HepG2 (cell line): Measurements from ENCODE around the gene THADA. TPM values are rescaled to one million over a fixed set of nuclear protein-coding genes. Genes with fewer than 3 reads are reported as not detected.

Experiments
- ARNT ChIP-seq: fragments of 450-650 bp; IDR thresholded peaks from 2 replicates; pipeline ENCODE4 v1.6.1; 2017
- FOXA1 ChIP-seq, 2 experiments: fragments of 450-650 bp in 1 of 2; sonication (generic) in 1 of 2; formaldehyde crosslinking in 1 of 2; IDR thresholded peaks; 2 replicates each; pipeline versions ENCODE4 v1.4.0 to v1.6.1; 2016 to 2020; ENCODE audit warnings: missing genetic modification reagents in 1 of 2
- GPN1 ChIP-seq: sonication (generic); formaldehyde crosslinking; IDR thresholded peaks from 2 replicates; pipeline ENCODE4 v1.5.1; 2020; ENCODE audit warnings: missing genetic modification reagents, borderline replicate concordance
- GTF2F1 ChIP-seq: fragments of 150-350 bp; IDR thresholded peaks from 2 replicates; pipeline ENCODE4 v1.6.1; 2014; ENCODE audit warnings: low read length
- NFYC ChIP-seq: IDR thresholded peaks from 2 replicates; pipeline ENCODE4 v1.6.1; 2016; ENCODE audit warnings: missing genetic modification reagents, missing compliant biosample characterization
- PHF21A ChIP-seq: sonication (generic); formaldehyde crosslinking; IDR thresholded peaks from 2 replicates; pipeline ENCODE4 v1.5.0; 2020; ENCODE audit warnings: mild to moderate bottlenecking, missing genetic modification reagents
- PHF8 ChIP-seq: sonication (generic); formaldehyde crosslinking; IDR thresholded peaks from 2 replicates; pipeline ENCODE4 v1.5.0; 2020; ENCODE audit warnings: missing genetic modification reagents
- REPIN1 ChIP-seq: sonication (generic); formaldehyde crosslinking; IDR thresholded peaks from 2 replicates; pipeline ENCODE4 v1.8.0; 2022; ENCODE audit warnings: missing genetic modification reagents, low read depth, mild to moderate bottlenecking, borderline replicate concordance
- SKI ChIP-seq: fragments of 450-650 bp; IDR thresholded peaks from one replicate; pipeline ENCODE4 v1.6.1; 2018; ENCODE audit warnings: mild to moderate bottlenecking; ENCODE audit not compliant: partially characterized antibody
- TMF1 ChIP-seq: sonication (generic); formaldehyde crosslinking; IDR thresholded peaks from 2 replicates; pipeline ENCODE4 v1.8.1; 2022; ENCODE audit warnings: low read depth, missing genetic modification reagents
- ZC3H13 ChIP-seq: sonication (generic); formaldehyde crosslinking; IDR thresholded peaks from 2 replicates; pipeline ENCODE4 v1.8.1; 2023; ENCODE audit warnings: mild to moderate bottlenecking, missing genetic modification reagents, moderate library complexity
- ZIK1 ChIP-seq: sonication (generic); formaldehyde crosslinking; IDR thresholded peaks from 2 replicates; pipeline ENCODE4 v1.5.0; 2020; ENCODE audit warnings: mild to moderate bottlenecking, low read depth, missing genetic modification reagents, borderline replicate concordance
- ZNF207 ChIP-seq: fragments of 450-650 bp; IDR thresholded peaks from 2 replicates; pipeline ENCODE4 v1.6.1; 2016; ENCODE audit warnings: antibody characterized with exemption, borderline replicate concordance
- ZNF383 ChIP-seq: sonication (generic); formaldehyde crosslinking; IDR thresholded peaks from 2 replicates; pipeline ENCODE4 v1.4.0; 2020; ENCODE audit warnings: missing genetic modification reagents, mild to moderate bottlenecking, borderline replicate concordance
- polyA plus RNA-seq, 8 experiments: library from polyadenylated mRNA; depleted of rRNA in 3 of 8; stranded (reverse) in 7 of 8; unstranded in 1 of 8; fragments of >200 nt; fragmentation: Illumina TruSeq in 4 of 8; extraction: Trizol in 4 of 8; gene quantifications; 2 replicates each; pipeline versions ENCODE4 v1.2.1 to v1.2.3, GENCODE V29; 2011 to 2016; ENCODE audit warnings: low read depth in 4 of 8, missing spikeins in 1 of 8, mixed read lengths in 1 of 8; ENCODE audit not compliant: insufficient read depth in 1 of 8
- total RNA-seq, 5 experiments: library from RNA; depleted of rRNA; stranded (reverse); fragments of >200 nt; fragmentation: Illumina TruSeq; extraction: Trizol; gene quantifications; 2 replicates each; pipeline ENCODE4 v1.2.3, GENCODE V29; 2016; ENCODE audit warnings: low read depth in 1 of 5
- TF ChIP-seq, protein P1 (sequence below): sonication (generic); formaldehyde crosslinking; IDR thresholded peaks from 2 replicates; pipeline ENCODE4 v1.5.0; 2020; ENCODE audit warnings: mild to moderate bottlenecking, missing genetic modification reagents
- TF ChIP-seq, protein P2 (sequence below): sonication (generic); formaldehyde crosslinking; IDR thresholded peaks from 2 replicates; pipeline ENCODE4 v1.5.0; 2020; ENCODE audit warnings: missing genetic modification reagents, mild to moderate bottlenecking, borderline replicate concordance
- TF ChIP-seq, protein P3 (sequence below), 2 experiments: sonication (generic) in 1 of 2; formaldehyde crosslinking in 1 of 2; IDR thresholded peaks; 2 replicates each; pipeline versions ENCODE4 v1.4.0 to v1.6.1; 2016 to 2020; ENCODE audit warnings: borderline replicate concordance in 1 of 2, low read depth in 1 of 2, mild to moderate bottlenecking in 1 of 2, missing genetic modification reagents in 1 of 2
- TF ChIP-seq, protein P4 (sequence below): IDR thresholded peaks from 2 replicates; pipeline ENCODE4 v1.6.1; 2012; ENCODE audit warnings: inconsistent platforms
- TF ChIP-seq, protein P5 (sequence below): sonication (generic); formaldehyde crosslinking; IDR thresholded peaks from 2 replicates; pipeline ENCODE4 v1.9.0; 2021; ENCODE audit warnings: missing genetic modification reagents, mild to moderate bottlenecking, borderline replicate concordance

Gene THADA
- total and polyA plus RNA-seq, 2 of the 13 experiments (the other 11 are each of a cell fraction or from before 2014, with no cell fraction given) = 12.7 to 21.7 TPM

DNA sequence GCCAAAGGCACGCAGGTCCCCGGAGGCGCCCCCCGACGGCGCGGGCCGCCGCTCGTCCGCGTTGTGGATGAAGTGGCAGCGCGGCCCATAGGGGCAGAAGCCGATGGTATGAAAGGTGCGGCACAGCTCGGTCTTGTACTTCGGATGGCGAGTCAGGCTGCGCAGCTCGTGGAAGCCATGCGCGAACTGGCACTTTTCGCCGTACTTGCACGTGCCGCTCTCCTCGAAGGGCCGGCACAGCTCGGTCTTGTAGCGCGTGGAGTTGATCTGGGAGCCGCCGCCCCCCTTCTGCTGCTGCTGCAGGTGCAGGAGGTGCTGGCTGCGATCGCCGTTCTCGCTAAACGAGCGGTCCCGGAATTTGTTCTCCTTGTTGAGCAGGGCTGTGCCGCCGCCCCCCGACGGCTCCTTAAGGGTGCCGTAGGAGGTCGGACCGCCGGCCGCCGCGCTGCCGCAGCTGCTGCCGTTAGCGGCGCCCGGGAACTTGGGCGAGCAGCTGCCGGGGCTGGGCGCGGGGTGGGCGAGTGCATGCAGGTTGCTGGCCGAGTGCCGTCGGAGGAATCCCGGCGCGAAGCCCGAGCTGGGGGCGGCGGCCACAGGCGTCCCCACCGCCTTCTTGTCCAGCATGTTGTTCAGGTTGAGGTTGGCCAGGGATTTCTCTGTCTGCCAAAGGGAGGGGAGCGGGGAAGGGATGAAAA is 370.6 kb downstream of the THADA start (continued):
- TF ChIP-seq SKI = no peak
- TF ChIP-seq ZC3H13 (CRISPR knock-in tag) = peak; percentile 93; the same call in 1 of the 2 replicates
- TF ChIP-seq PHF8 (CRISPR knock-in tag) = peak; percentile 51
- TF ChIP-seq, protein P1, sequence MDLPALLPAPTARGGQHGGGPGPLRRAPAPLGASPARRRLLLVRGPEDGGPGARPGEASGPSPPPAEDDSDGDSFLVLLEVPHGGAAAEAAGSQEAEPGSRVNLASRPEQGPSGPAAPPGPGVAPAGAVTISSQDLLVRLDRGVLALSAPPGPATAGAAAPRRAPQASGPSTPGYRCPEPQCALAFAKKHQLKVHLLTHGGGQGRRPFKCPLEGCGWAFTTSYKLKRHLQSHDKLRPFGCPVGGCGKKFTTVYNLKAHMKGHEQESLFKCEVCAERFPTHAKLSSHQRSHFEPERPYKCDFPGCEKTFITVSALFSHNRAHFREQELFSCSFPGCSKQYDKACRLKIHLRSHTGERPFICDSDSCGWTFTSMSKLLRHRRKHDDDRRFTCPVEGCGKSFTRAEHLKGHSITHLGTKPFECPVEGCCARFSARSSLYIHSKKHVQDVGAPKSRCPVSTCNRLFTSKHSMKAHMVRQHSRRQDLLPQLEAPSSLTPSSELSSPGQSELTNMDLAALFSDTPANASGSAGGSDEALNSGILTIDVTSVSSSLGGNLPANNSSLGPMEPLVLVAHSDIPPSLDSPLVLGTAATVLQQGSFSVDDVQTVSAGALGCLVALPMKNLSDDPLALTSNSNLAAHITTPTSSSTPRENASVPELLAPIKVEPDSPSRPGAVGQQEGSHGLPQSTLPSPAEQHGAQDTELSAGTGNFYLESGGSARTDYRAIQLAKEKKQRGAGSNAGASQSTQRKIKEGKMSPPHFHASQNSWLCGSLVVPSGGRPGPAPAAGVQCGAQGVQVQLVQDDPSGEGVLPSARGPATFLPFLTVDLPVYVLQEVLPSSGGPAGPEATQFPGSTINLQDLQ = 0 out of 2 replicates have a peak, but pooled peaks have one; percentile 73
- no peak for TF ChIP-seq ZNF383
- TF ChIP-seq REPIN1 (CRISPR knock-in tag) = peak; percentile 43; the same call in 1 of the 2 replicates
- TF ChIP-seq GTF2F1 = no peak
- TF ChIP-seq GPN1 (CRISPR knock-in tag) = no peak
- TF ChIP-seq FOXA1 (IDR thresholded peaks at IDR 0.05) = no peak
- no peak; the same call in 1 of the 2 replicates for TF ChIP-seq FOXA1 (CRISPR knock-in tag; IDR thresholded peaks at IDR 0.05)
- no peak for TF ChIP-seq ZNF207
- TF ChIP-seq ARNT = no peak
- TF ChIP-seq PHF21A (CRISPR knock-in tag) = no peak
- peak; percentile 21; the same call in 1 of the 2 replicates for TF ChIP-seq ZIK1 (CRISPR knock-in tag)
- no peak for TF ChIP-seq NFYC (CRISPR knock-in tag)
- TF ChIP-seq, protein P2, sequence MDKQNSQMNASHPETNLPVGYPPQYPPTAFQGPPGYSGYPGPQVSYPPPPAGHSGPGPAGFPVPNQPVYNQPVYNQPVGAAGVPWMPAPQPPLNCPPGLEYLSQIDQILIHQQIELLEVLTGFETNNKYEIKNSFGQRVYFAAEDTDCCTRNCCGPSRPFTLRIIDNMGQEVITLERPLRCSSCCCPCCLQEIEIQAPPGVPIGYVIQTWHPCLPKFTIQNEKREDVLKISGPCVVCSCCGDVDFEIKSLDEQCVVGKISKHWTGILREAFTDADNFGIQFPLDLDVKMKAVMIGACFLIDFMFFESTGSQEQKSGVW (CRISPR knock-in tag) = peak; percentile 83; the same call in 1 of the 2 replicates
- TF ChIP-seq, protein P3, sequence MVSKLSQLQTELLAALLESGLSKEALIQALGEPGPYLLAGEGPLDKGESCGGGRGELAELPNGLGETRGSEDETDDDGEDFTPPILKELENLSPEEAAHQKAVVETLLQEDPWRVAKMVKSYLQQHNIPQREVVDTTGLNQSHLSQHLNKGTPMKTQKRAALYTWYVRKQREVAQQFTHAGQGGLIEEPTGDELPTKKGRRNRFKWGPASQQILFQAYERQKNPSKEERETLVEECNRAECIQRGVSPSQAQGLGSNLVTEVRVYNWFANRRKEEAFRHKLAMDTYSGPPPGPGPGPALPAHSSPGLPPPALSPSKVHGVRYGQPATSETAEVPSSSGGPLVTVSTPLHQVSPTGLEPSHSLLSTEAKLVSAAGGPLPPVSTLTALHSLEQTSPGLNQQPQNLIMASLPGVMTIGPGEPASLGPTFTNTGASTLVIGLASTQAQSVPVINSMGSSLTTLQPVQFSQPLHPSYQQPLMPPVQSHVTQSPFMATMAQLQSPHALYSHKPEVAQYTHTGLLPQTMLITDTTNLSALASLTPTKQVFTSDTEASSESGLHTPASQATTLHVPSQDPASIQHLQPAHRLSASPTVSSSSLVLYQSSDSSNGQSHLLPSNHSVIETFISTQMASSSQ (IDR thresholded peaks at IDR 0.05; ENCODE audit: low read depth) = no peak; the same call in 1 of the 2 replicates
- TF ChIP-seq, protein P3 (CRISPR knock-in tag; IDR thresholded peaks at IDR 0.05; ENCODE audit: borderline replicate concordance) = 0 out of 2 replicates have a peak, but pooled peaks have one; percentile 4
- TF ChIP-seq, protein P4, sequence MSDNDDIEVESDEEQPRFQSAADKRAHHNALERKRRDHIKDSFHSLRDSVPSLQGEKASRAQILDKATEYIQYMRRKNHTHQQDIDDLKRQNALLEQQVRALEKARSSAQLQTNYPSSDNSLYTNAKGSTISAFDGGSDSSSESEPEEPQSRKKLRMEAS = no peak
- TF ChIP-seq, protein P5, sequence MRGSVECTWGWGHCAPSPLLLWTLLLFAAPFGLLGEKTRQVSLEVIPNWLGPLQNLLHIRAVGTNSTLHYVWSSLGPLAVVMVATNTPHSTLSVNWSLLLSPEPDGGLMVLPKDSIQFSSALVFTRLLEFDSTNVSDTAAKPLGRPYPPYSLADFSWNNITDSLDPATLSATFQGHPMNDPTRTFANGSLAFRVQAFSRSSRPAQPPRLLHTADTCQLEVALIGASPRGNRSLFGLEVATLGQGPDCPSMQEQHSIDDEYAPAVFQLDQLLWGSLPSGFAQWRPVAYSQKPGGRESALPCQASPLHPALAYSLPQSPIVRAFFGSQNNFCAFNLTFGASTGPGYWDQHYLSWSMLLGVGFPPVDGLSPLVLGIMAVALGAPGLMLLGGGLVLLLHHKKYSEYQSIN (CRISPR knock-in tag) = peak; percentile 68; the same call in 1 of the 2 replicates
- peak; percentile 84 for TF ChIP-seq TMF1 (CRISPR knock-in tag)
